GM18517 (cell line): ENCODE results near the gene BMF.
A peak's percentile ranks its signal among the peaks of the same experiment; 100 is the strongest.
"Not testable (repeated sequence)": the region's sequence is repeated elsewhere in the genome, so short reads cannot be mapped to it uniquely, and the experiment has no call there.

ENCODE experiments used
- ATAC-seq: cut with Tn5 transposase; IDR thresholded peaks from one replicate; pipeline ENCODE4 v1.9.1; 2021; ENCODE audit warnings: mild to moderate bottlenecking, moderate library complexity; ENCODE audit not compliant: unreplicated experiment

The BMF gene, protein sequence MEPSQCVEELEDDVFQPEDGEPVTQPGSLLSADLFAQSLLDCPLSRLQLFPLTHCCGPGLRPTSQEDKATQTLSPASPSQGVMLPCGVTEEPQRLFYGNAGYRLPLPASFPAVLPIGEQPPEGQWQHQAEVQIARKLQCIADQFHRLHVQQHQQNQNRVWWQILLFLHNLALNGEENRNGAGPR

DNA sequence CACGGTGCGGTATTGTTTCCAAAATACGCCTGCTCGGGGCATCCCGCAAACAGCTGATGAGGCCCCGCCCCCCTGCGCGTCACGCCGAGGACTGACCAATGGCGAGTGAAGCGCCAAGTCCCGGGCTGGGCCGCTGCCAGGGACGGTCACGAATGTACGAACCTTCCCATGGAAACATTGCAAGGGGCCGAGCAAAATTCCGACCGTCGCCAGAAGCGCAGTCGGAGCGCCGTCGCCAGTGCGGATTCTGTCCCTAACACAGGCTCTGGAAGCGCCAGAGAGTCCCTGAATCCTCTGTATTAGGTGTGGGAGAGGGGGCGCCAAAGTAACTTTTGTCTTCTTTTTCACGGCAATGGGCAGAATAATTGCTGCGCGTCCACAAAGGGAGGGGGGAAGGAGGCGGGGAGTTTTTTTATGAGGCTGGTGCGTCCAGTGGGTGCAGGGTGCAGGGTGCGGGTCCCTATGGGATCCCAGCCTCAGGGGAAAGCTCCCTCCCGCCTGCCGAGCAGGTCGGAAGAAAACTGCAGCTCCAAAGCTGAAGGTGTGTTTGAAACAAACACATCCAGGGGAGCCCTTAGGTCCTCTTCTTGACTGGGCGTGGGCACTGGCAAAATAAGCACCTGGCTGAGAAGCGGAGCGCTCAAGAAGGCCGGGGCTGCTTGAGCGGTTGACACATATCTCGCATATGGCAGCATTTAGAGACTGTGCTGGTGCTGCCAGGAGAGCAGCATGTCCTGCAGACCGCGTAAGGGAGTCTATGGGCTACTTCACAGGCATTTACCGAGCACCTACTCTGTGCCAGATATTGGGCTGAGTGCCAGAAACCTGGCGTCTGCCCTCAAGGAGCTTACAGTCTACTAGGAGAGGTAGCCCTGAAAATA, at the start of gene BMF:
BMF (minus strand) TSS at position 25 of the 881 bp plus-strand sequence. CDS start 2,793 bp downstream, outside the sequence.
- peak; percentile 54 for ATAC-seq

DNA sequence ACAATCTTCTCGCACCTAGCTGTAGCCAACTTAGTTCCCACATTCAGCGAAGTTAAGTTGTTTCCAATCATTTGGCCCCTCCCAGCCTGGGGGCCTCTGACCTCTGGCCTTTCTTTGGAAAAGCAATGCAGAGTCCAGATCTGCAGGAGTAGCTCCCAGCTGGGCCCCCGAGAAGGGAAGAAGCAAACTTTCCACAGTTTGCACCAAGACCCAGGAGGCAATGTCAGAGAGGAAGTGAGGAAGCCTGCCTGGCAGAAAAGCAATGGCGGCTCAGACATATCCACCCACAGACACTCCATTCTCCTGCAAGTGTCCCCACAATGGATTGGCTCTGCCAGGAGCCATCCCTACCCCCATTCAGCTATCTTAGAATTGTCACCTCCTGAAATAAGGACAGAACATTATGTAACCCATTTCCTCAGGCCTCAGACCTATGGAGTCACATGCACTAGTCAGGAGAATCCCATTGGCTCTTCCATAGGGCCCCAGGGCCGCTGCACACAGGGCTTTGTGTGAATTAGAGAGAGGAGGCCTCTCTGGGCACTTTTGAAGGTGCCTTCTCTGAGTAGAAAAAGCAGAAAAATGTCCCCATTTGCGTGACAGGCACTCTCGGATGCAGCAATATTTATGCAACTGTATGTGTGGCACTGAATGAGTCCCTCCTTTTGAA, 49.2 kb upstream of the BMF start:
- ATAC-seq: no peak

DNA sequence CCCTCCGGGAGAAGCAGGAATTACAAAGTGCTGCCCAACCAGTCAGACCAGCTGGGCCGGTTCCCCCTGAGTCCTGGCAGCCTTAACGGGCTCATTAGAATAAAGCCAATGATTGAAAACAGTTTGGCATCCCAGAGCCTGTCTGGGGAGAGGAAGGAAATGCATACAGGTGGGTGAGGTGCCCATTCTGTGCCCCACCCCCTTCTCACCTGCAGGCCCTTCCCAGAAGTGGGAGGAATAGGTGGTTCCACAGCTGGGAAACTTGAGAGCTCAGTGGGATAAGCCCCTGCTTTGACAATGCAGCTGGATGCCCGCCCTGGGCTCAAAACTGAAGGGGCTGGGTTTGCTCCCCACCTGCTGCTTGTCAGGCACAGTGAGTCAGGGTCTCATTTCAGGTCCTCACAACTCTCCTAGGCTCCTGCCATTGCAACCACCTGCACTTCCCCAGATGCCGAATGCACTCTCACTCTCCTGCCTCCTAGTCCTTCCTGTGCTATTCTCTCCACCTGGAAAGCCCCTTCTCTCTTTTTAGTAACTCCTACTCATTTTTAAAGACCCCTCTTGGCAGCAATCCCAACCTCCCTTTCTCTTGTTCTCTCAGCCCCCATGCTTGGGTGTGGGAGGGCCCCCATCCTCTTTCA, 46.7 kb upstream of the BMF start:
- no peak for ATAC-seq

DNA sequence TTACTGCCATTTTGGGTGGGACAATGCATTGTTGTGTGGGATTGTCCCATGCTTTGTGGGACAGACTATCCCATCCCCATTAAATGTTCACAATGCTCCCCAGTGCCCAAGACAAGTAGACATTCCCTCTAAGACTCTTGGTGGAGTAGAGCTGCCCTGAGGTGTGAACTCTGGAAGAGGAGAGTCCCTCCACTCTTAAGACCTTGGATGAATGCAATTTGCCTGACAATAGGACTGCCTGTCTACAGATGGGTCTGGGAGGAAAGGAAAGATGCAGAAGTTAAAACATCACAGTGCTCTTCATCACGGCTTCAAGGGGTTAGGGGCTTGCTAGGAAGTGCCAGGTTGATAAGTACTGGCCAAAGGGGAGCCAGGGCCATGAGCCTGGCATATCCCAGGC, 46.1 kb upstream of the BMF start:
- ATAC-seq: not testable (repeated sequence)

DNA sequence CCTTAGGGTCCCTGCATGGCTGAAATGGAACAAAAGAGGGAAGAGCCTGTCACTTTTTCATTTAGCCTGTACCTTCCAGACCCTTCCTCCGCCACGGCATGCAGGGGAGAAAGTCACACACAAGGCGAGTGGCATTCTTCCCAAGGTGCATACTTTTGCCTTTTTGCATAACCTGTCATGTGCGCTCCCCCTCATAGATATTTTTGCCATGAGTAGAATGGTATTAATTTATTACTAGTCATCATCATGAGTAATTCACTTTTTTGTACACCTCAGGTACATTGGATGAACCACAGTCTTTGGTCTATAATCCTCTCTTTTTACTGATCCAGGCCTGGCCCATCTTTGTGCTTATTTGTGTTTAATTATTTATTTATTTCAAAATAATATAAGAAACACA, 43.3 kb upstream of the BMF start:
- no peak for ATAC-seq

DNA sequence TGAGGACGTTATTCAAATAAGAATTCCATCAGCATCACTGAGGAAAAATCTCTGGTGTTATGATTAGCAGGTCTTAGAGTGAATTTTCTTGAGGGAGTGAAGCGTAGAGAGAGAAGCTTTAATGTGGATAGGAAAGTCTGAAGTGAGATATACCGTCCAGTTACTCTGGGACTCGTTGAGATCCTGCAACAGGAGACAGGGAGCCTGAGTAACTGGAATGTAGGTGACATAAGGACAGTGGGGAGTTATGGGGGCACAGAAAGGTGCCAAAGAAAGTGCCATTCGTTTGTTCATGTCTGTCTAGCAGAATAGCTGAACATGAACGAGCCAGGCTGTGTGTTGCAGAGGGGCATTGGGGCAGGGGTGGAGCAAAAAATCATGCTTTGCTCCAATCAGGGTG, 42.8 kb upstream of the BMF start:
- ATAC-seq: no peak

DNA sequence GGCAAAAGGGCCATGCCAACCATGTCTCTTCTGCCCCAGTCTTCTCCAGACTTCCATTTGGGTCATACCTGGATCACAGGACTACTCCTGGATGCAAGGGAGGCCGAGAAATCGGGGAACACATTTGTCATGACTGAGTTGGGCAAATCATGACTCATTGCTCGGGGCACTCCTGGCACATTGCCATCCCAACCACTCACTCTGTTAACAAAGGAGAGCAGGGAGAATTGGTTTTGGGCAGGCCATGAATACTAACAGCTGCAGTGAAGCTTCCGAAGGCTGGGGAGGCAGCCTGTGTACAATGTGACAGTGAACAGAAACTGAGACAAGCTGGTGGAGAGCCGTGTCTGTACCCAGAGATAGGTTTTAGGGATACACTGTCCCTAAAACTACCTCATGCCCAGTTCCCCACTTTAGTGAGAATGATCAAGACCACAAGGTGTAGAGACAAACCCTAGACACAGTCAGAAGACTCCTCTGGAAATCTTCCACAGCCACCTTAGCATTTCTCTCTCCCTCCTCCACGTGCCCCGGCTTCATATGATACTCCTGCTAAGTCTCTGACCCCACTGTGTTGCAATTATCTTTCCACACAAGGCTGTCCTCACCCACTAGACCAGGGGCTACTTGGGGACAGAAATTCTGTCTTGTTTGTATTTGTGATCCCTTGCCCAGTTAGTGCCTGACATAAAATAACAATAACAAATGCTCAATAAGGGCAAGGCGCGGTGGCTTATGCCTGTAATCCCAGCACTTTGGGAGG, 41.7 kb upstream of the BMF start:
- no peak for ATAC-seq

DNA sequence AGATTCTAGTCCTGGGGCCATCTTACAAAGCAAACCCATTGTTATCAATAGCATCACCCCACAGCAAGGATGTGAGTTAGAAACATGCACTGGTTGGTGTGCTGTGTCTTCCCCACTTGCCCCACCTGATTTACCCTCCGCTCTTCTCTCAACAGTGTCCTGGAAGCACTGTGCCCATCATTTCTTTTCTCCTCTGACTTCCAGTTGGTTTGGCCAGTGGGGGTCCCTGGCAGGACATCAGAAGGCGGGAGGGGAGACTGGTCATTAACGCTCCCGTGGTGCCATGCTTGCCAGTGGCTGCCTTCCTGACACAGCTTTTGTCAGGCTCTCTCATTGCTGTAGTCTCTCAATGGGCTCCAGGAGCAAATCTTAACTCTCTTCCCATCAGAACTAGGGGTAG, 40.7 kb upstream of the BMF start:
- ATAC-seq: no peak

DNA sequence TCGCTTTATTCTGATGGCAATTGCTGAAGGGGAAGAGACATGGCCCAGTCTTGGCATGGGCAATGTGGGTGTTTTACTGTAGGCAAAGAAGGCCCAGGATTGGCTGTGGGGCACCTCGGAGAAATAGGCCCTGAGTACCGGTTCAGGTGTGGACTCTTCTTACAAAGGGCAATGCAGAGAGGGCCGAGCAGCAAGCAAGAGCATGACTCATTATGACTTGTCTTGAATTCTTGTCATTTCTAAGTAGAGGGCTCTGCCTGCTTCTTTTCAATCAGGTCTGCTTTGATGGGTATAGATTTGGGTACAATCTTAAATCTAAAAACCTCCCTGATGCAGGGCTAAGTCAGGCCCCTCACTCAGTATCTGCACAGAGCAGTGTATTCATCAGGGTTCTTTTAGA, 37.4 kb upstream of the BMF start:
- ATAC-seq: no peak

DNA sequence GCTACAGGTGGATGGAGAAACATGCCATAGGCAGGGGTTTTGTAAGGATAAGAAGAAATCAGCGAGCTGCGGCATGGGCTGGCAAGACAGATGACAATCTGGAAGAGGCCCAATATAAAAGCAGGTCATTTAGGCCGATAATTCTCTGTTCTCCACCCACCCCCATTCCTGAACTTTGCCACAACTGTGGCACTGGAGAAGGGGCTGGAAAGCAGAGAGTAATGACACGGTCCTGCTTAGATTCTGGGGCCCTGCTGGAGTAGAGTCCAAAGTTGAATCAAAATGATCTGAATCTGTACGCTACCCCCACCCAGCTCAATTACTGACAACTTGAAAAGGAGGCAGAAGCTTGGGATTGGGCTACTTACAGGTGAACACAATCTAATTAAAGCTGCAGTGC, 33.7 kb upstream of the BMF start:
- no peak for ATAC-seq

DNA sequence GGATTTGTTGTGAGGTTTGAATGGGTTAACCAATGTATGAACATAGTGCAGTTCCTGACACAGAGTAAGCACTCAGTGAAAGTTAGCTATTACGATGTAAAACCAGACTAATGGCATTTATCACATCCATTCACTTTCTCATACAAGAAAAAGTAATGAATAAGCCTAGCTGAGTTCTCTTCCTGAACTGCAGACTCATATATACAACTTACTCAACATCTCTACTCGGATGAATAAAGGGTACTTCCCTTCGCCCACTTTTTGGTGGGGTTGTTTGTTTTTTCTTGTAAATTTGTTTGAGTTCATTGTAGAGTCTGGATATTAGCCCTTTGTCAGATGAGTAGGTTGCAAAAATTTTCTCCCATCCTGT, 29.5 kb upstream of the BMF start:
- not testable (repeated sequence) for ATAC-seq

DNA sequence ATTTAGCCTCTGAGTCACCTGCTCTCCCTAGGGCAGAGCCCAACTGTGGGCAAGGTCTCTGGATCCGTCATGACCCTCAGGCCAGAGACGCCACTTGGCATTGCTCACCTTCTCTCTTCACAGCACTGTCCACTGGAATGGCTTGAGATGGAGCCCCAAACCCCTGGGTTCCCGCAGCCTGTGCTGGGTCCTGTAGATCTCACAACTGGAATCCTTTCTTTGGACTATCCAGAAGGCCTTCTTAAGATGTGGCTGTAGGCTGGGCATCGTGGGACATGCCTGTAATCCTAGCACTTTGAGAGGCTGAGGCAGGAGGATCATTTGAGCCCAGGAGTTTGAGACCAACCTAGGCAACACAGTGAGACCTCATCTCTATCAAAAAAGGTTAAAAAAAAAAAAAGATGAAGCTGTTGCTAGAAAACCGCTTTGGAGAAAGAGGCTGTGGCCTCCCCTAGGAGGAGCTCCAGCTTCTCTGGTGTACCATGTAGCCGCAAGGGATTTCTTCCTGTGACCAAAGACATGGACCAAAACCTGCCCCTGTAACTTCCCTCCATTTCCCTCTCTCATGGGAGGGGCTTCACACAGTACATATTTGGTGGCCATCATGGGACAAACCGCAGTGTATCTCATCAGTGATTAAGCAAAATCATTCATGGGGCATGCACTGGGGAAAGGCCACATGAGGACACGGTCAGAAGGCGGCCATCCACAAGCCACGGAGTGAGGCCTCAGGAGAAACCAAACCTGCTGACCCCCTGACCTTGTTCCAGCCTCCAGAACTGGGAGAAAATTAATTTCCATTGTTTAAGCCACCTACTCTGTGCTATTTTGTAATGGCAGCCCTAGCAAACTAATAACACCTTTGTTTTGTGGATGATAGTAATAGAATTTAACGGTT, 28.9 kb upstream of the BMF start:
- no peak for ATAC-seq

DNA sequence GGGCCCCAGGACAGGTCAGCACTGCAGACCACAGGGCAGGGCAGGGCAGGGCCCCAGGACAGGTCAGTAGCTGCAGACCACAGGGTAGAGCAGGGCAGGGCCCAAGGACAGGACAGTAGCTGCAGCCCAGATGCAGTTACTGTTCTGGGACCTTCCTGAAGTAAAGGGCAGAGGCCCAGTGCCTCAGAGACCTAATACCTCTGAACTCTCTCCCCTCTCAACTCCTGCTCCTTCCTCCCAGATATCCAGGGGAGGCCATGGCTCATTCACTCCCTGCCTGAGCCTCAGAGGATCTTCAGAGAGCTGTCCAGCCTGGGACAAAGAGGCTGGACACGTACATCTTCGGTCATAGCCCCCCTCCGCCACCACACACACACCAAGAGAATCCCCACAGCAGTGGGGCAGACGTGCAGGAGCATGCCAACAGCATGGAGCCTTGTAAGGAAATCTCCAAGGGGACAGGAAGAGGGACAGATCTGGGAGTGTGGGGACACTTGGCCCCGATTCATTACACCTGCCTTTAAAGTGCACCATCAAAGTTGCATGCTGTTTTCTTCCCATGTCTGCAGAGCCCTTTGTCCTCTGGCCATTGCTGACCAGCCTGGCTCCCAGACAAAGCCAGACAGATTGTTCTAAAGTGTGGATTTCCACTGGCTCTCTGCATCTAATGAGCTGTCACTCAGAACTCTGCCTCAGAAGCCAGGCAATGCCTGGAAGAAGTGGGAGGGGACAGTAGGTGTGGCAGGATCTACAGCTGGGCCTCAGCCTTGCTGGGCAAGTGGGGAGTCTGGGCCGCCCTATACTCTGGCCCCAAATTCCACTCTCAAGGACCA, 28.0 kb upstream of the BMF start:
- no peak for ATAC-seq

DNA sequence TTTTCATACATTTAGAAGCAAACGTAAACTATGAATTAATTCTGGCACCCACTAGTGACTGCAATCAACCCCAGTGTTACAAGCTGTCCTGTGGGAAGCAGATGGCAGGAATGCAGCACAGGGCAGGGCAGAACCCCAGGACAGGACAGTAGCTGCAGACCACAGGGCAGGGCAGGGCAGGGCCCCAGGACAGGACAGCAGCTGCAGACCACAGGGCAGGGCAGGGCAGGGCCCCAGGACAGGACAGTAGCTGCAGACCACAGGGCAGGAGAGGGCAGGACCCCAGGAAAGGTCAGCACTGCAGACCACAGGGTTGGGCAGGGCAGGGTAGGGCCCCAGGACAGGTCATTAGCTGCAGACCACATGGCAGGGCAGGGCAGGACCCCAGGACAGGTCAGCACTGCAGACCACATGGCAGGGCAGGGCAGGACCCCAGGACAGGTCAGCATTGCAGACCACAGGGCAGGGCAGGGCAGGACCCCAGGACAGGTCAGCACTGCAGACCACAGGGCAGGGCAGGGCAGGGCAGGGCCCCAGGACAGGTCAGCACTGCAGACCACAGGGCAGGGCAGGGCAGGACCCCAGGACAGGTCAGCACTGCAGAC, 27.3 kb upstream of the BMF start:
- ATAC-seq: not testable (repeated sequence)

DNA sequence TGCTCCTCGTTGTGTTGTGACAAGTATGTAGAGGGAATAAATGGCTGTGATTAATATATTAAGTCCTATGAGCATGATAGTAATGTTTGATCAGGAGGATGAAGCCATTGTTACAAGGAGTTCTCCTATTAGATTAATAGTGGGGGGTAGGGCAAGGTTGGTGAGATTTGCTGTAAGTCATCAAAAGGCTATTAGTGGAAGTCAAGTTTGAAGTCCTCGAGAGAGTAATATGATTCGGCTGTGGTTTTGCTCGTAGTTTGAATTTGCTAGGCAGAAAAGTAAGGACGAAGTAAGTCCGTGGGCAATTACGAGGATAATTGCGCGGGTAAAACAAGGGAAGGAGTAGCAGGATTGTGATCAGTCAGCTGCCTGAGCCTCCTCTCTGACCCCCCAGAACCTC, 26.2 kb upstream of the BMF start:
- ATAC-seq: no peak

DNA sequence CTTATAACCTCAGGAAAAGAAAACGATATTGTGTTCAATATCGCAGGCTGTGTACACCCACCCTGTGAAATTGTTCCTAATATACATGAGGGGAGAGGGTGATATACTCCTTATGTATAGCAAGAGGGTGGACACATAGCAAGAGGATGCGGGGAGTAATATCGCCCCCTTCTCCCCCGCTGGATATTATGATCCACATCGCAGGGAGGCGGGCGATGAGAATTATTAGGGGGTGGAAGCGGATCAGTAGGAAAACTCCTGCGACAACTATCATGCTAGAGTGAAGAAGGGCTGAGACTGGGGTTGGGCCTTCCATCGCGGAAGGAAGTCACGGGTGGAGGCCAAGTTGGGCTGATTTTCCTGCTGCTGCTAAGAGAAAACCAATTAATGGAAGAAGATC, 24.9 kb upstream of the BMF start:
- no peak for ATAC-seq

DNA sequence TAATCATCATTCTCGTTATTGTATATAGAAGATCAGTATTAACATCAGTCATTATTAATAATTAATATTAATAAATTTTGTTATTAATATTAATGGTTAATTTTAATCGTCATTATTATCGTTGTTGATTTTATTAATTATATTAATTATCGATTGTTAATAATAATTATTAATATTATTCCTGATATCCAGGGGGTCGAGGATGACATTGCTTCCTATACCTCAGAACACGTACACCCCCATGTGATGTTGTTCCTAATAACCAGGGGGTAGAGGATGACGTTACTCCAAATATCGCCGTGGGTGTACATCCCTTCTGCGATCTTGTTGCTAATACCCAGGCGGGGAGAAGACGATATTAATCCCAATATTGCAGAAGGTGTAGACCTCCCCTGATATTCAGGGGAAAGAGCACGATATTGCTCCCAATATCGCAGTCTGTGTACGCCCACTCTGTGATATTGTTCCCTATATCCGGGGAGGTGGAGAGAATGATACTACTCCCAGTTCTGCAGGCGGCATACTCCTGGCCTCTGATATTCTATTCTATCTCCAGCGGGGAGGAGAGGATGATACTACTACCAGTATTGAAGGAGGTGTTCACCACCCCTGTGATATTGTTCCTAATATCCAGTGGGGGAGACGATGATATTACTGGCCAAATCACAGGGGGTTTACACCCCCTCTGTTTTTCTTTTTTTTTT, 22.3 kb upstream of the BMF start:
- ATAC-seq: no peak

DNA sequence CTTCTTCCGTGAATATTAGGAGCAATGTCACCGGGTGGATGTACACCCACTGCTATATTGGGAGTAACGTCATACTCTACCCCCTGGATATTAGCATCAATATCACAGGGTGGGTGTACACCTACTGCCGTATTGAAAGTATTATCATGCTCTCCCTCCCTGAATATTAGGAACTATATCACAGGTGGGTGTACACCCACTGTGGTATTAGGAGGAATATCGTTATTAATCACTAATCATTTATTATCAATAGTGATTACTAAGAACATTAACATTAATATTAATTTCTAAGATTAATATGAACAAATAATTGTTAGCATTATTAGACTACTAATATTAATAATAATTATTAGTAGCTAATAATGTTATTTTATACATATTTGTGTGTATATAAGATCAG, 21.4 kb upstream of the BMF start:
- no peak for ATAC-seq
